ENCODE measurements around the gene PRH2. TPM values are rescaled to one million over a fixed set of nuclear protein-coding genes. Genes with fewer than 3 reads are reported as not detected.

PRH2 gene
- total and polyA plus RNA-seq, 2 experiments from 2014 or later = not detected

- TF ChIP-seq EZH2phosphoT487 (IDR thresholded peaks at IDR 0.05; ENCODE audit: low read depth, severe bottlenecking, unreplicated experiment) = no peak
- no peak for TF ChIP-seq CTCF (IDR thresholded peaks at IDR 0.05; ENCODE audit: poor library complexity)
- TF ChIP-seq EZH2 (IDR thresholded peaks at IDR 0.05; ENCODE audit: borderline replicate concordance) = no peak
- no peak for DNase-seq (ENCODE audit: low spot score)
Measured at GRCh38 chr12:10943167-10943566, 14.1 kb downstream of the PRH2 start.

GRCh38 chr12:10952645-10953044 is 23.6 kb downstream of the PRH2 start:
- H3K79me2 ChIP-seq = peaks cover 16% of the 10 kb centered on the region
- H3K36me3 ChIP-seq (replicated peaks; ENCODE audit: insufficient read depth, low read depth) = no peaks in the 10 kb centered on the region
- H3K4me2 ChIP-seq = no peak overlapping the region
- no peaks in the 10 kb centered on the region for H3K9me3 ChIP-seq (ENCODE audit: low read depth)
- WGBS (ENCODE audit: low lambda C conversion rate, missing lambda C conversion rate) = 98% methylated on average over 4 of the region's 4 CpGs
- TF ChIP-seq EZH2 (IDR thresholded peaks at IDR 0.05; ENCODE audit: borderline replicate concordance) = no peak
- TF ChIP-seq EZH2phosphoT487 (IDR thresholded peaks at IDR 0.05; ENCODE audit: low read depth, severe bottlenecking, unreplicated experiment) = no peak
- no peak for TF ChIP-seq CTCF (IDR thresholded peaks at IDR 0.05; ENCODE audit: poor library complexity)
- H2AFZ ChIP-seq = no peak overlapping the region
- no peaks in the 10 kb centered on the region for H3K9me2 ChIP-seq (replicated peaks; ENCODE audit: insufficient read depth)
- no peaks in the 10 kb centered on the region for H3K27me3 ChIP-seq
- no peak overlapping the region for H3K27ac ChIP-seq
- no peak for DNase-seq (ENCODE audit: low spot score)
- no peak overlapping the region for H3K4me3 ChIP-seq
- no peaks in the 10 kb centered on the region for H3K4me1 ChIP-seq (ENCODE audit: insufficient read depth)
- H4K20me1 ChIP-seq (ENCODE audit: insufficient read depth, poor library complexity, severe bottlenecking) = no peaks in the 10 kb centered on the region

More at GRCh38 chr12:10943167-10943566, 14.1 kb downstream of the PRH2 start:
- Histone ChIP-seq H3K27me3 (no peaks in the 10 kb centered on the region), H3K9me3 (ENCODE audit: low read depth) (peaks cover 10% of the 10 kb centered on the region), H3K4me2 (no peak overlapping the region), H2AFZ (no peak overlapping the region), H3K27ac (no peak overlapping the region), H3K4me3 (no peak overlapping the region), H3K36me3 (replicated peaks; ENCODE audit: insufficient read depth, low read depth) (no peaks in the 10 kb centered on the region), H3K9me2 (replicated peaks; ENCODE audit: insufficient read depth) (no peaks in the 10 kb centered on the region), H4K20me1 (ENCODE audit: insufficient read depth, poor library complexity, severe bottlenecking) (no peaks in the 10 kb centered on the region), H3K4me1 (ENCODE audit: insufficient read depth) (no peaks in the 10 kb centered on the region), H3K79me2 (no peaks in the 10 kb centered on the region)
- WGBS (ENCODE audit: low lambda C conversion rate, missing lambda C conversion rate) = 97% methylated on average over 2 of the region's 2 CpGs

GRCh38 chr12:10956085-10956484 is 27.0 kb downstream of the PRH2 start:
- Histone ChIP-seq H3K36me3 (replicated peaks; ENCODE audit: insufficient read depth, low read depth) (no peaks in the 10 kb centered on the region), H3K4me2 (no peak overlapping the region), H3K9me2 (replicated peaks; ENCODE audit: insufficient read depth) (no peaks in the 10 kb centered on the region), H3K4me3 (no peak overlapping the region), H3K9me3 (ENCODE audit: low read depth) (no peaks in the 10 kb centered on the region), H4K20me1 (ENCODE audit: insufficient read depth, poor library complexity, severe bottlenecking) (no peaks in the 10 kb centered on the region), H2AFZ (no peak overlapping the region), H3K4me1 (ENCODE audit: insufficient read depth) (no peaks in the 10 kb centered on the region), H3K27me3 (no peaks in the 10 kb centered on the region), H3K79me2 (peaks cover 16% of the 10 kb centered on the region), H3K27ac (no peak overlapping the region)
- no peak for TF ChIP-seq EZH2 (IDR thresholded peaks at IDR 0.05; ENCODE audit: borderline replicate concordance)
- no peak for TF ChIP-seq EZH2phosphoT487 (IDR thresholded peaks at IDR 0.05; ENCODE audit: low read depth, severe bottlenecking, unreplicated experiment)
- TF ChIP-seq CTCF (IDR thresholded peaks at IDR 0.05; ENCODE audit: poor library complexity) = no peak
- no peak for DNase-seq (ENCODE audit: low spot score)

- no peaks in the 10 kb centered on the region for H3K9me2 ChIP-seq (replicated peaks; ENCODE audit: insufficient read depth)
- H3K9me3 ChIP-seq (ENCODE audit: low read depth) = no peaks in the 10 kb centered on the region
- no peak overlapping the region for H2AFZ ChIP-seq
- no peaks in the 10 kb centered on the region for H3K36me3 ChIP-seq (replicated peaks; ENCODE audit: insufficient read depth, low read depth)
- no peaks in the 10 kb centered on the region for H3K27me3 ChIP-seq
- H3K79me2 ChIP-seq = peaks cover 16% of the 10 kb centered on the region
- TF ChIP-seq EZH2 (IDR thresholded peaks at IDR 0.05; ENCODE audit: borderline replicate concordance) (no peak), EZH2phosphoT487 (IDR thresholded peaks at IDR 0.05; ENCODE audit: low read depth, severe bottlenecking, unreplicated experiment) (no peak), CTCF (IDR thresholded peaks at IDR 0.05; ENCODE audit: poor library complexity) (no peak)
- no peak overlapping the region for H3K27ac ChIP-seq
- no peak overlapping the region for H3K4me3 ChIP-seq
- no peak overlapping the region for H3K4me2 ChIP-seq
- DNase-seq (ENCODE audit: low spot score) = no peak
- H3K4me1 ChIP-seq (ENCODE audit: insufficient read depth) = no peaks in the 10 kb centered on the region
- H4K20me1 ChIP-seq (ENCODE audit: insufficient read depth, poor library complexity, severe bottlenecking) = no peaks in the 10 kb centered on the region
Measured at GRCh38 chr12:10957741-10958140, 28.7 kb downstream of the PRH2 start.
